Endothelial cell of coronary artery (primary cell): ENCODE results near the gene GRPR. TPM values are rescaled to one million over a fixed set of nuclear protein-coding genes. Genes with fewer than 3 reads are reported as not detected.

Experiments
- total RNA-seq: library from RNA; depleted of rRNA; stranded (reverse); fragments of >200 nt; gene quantifications from 2 replicates; pipeline ENCODE4 v1.2.3, GENCODE V29; 2014

The GRPR gene
- 0.09 TPM in 1 of 2 replicates, not detected in the other for total RNA-seq

DNA sequence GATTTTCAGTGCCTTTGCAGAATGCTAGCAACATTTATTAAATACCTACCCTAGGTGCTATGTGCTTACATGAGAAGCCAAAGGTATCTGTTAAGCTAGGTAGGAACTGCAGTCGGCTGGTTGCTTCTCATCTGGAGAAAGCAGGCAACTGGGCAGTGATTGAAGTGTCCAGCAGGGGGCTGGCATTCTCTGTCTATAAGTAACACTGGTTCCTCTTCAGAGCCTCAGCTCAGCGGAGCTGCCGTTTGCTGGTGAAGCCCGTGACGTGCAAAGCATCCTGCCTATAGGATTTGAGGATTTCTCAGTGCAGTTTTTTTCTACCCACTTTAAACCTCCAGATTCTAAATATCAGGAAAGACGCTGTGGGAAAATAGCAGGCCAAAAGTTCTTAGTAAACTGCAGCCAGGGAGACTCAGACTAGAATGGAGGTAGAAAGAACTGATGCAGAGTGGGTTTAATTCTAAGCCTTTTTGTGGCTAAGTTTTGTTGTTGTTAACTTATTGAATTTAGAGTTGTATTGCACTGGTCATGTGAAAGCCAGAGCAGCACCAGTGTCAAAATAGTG lies at the start of gene GRPR:
GRPR (plus strand) TSS at position 344 of the 565 bp plus-strand sequence. CDS start 389 bp downstream, outside the sequence.

GRCh38 chrX:16167181-16167580 lies 43.8 kb downstream of the GRPR start, which contains the start of gene MAGEB17:
MAGEB17 (plus strand) TSS chrX:16167481; CDS start chrX:16170383, 2,902 bp downstream.

Other genes with a start within 250 kb of the GRPR start
- gene MAGEB17, start 43.9 kb downstream of the GRPR start, total RNA-seq = 0.19 TPM in 1 of 2 replicates, not detected in the other